Measurements from ENCODE around the gene ICAM3.

- no peak for TF ChIP-seq POLR2AphosphoS5 (IDR thresholded peaks at IDR 0.05)
- TF ChIP-seq POLR2A (IDR thresholded peaks at IDR 0.05), result no peak
- TF ChIP-seq CTCF (IDR thresholded peaks at IDR 0.05), result no peak
These were observed 38.7 kb upstream of the ICAM3 start for GRCh38 chr19:10378124-10378523.
